Activated CD8-positive, alpha-beta memory T cell treated with anti-CD3 and anti-CD28 coated beads for 36 hours (primary cell): ENCODE measurements around the gene HIVEP1. TPM values are rescaled to one million over a fixed set of nuclear protein-coding genes. Genes with fewer than 3 reads are reported as not detected.

ENCODE experiments used
- CTCF ChIA-PET: fragments of 350-600 bp; sonication (Branson Sonifier 250); formaldehyde crosslinking; loops from one replicate; lab custom pipeline; 2021; ENCODE audit warnings: antibody characterized with exemption; lab: Charles Lee
- POLR2A ChIA-PET: fragments of 350-600 bp; sonication (Branson Sonifier 250); formaldehyde crosslinking; loops from one replicate; lab custom pipeline; 2021; ENCODE audit warnings: antibody characterized with exemption; lab: Charles Lee
- total RNA-seq, 2 experiments: library from RNA; stranded (reverse); gene quantifications; one replicate each; pipeline ENCODE4 v1.2.3, GENCODE V29; 2021

HIVEP1 gene
- total RNA-seq, 2 experiments from 2014 or later: 32.1 to 32.4 TPM

- POLR2A ChIA-PET: no interaction called here
- CTCF ChIA-PET: interaction anchor here (0.7 kb wide), 1 partner anchor 197 kb away, joined by 3 read pairs; no protein-coding TSS in a partner anchor
Measured at GRCh38 chr6:12186528-12186927, 174.4 kb downstream of the HIVEP1 start.

GRCh38 chr6:12189150-12189549 is 177.0 kb downstream of the HIVEP1 start:
- ChIA-PET CTCF (no interaction called here), POLR2A (no interaction called here)

GRCh38 chr6:12189661-12190060 is 177.5 kb downstream of the HIVEP1 start:
- CTCF ChIA-PET: no interaction called here
- POLR2A ChIA-PET: no interaction called here

GRCh38 chr6:12190252-12190651 is 178.1 kb downstream of the HIVEP1 start:
- ChIA-PET POLR2A (no interaction called here), CTCF (no interaction called here)

GRCh38 chr6:12196326-12196936 is 184.3 kb downstream of the HIVEP1 start:
- CTCF ChIA-PET: interaction anchor here (0.5 kb wide), 1 partner anchor 1082 kb away, joined by 4 read pairs; no protein-coding TSS in a partner anchor
- POLR2A ChIA-PET: no interaction called here

GRCh38 chr6:12198851-12199250 is 186.7 kb downstream of the HIVEP1 start:
- ChIA-PET CTCF (interaction anchor here (0.6 kb wide), 1 partner anchor 310 kb away, joined by 3 read pairs; no protein-coding TSS in a partner anchor), POLR2A (no interaction called here)

GRCh38 chr6:12200015-12200564 is 188.0 kb downstream of the HIVEP1 start:
- ChIA-PET CTCF (no interaction called here), POLR2A (no interaction called here)

GRCh38 chr6:12200761-12201160 is 188.6 kb downstream of the HIVEP1 start:
- ChIA-PET POLR2A (no interaction called here), CTCF (no interaction called here)

GRCh38 chr6:12203001-12203400 is 190.9 kb downstream of the HIVEP1 start:
- ChIA-PET POLR2A (no interaction called here), CTCF (interaction anchor here (1.2 kb wide), 1 partner anchor 87 kb away, joined by 3 read pairs; the partner anchor contains the start of gene EDN1)

- CTCF ChIA-PET: no interaction called here
- POLR2A ChIA-PET: no interaction called here
Measured at GRCh38 chr6:12208190-12208589, 196.1 kb downstream of the HIVEP1 start.

GRCh38 chr6:12208673-12209072 is 196.6 kb downstream of the HIVEP1 start:
- POLR2A ChIA-PET: no interaction called here
- CTCF ChIA-PET: interaction anchor here (0.8 kb wide), 1 partner anchor 72 kb away, joined by 3 read pairs; no protein-coding TSS in a partner anchor

Other genes with a start within 250 kb of the HIVEP1 start
- gene ADTRP, start 233.5 kb upstream of the HIVEP1 start, total RNA-seq: 1 to 10 TPM; 3.5 to 4.2 TPM